ENCODE results near the gene MTG2. TPM values are rescaled to one million over a fixed set of nuclear protein-coding genes. Genes with fewer than 3 reads are reported as not detected.

Gene MTG2
- total RNA-seq, 4 donors from 2014 or later = 19.3 to 32.5 (median 26.3) TPM

GRCh38 chr20:62225026-62225425, 42.2 kb downstream of the MTG2 start:
- no peak for DNase-seq (ENCODE audit: low spot score)
- no peak for ATAC-seq (ENCODE audit: low FRiP score)
- no peak for TF ChIP-seq CTCF (IDR thresholded peaks at IDR 0.05)

GRCh38 chr20:62225820-62226635, 43.2 kb downstream of the MTG2 start:
- ATAC-seq (ENCODE audit: low FRiP score) = no peak
- no peak for TF ChIP-seq CTCF (IDR thresholded peaks at IDR 0.05)
- DNase-seq (ENCODE audit: low spot score) = no peak

- no peak for DNase-seq (ENCODE audit: low spot score)
- TF ChIP-seq CTCF (IDR thresholded peaks at IDR 0.05) = no peak
- no peak for ATAC-seq (ENCODE audit: low FRiP score)
Measured at GRCh38 chr20:62226707-62227590, 44.1 kb downstream of the MTG2 start.

GRCh38 chr20:62227591-62227976, 44.8 kb downstream of the MTG2 start:
- ATAC-seq (ENCODE audit: low FRiP score) (no peak), DNase-seq (ENCODE audit: low spot score) (no peak)
- TF ChIP-seq CTCF (IDR thresholded peaks at IDR 0.05) = no peak

- TF ChIP-seq CTCF (IDR thresholded peaks at IDR 0.05) = no peak
- DNase-seq (ENCODE audit: low spot score) (no peak), ATAC-seq (ENCODE audit: low FRiP score) (no peak)
Measured at GRCh38 chr20:62227977-62228958, 45.4 kb downstream of the MTG2 start.

GRCh38 chr20:62228982-62229545, 46.2 kb downstream of the MTG2 start:
- TF ChIP-seq CTCF (IDR thresholded peaks at IDR 0.05) = no peak

More at GRCh38 chr20:62228982-62229545, 46.2 kb downstream of the MTG2 start:
- ATAC-seq (ENCODE audit: low FRiP score) (no peak), DNase-seq (ENCODE audit: low spot score) (no peak)

All from omental fat pad (tissue), 4 donors.